Dermis microvascular lymphatic vessel endothelial cell (primary cell): ENCODE measurements around the gene ATAD3B. TPM values are rescaled to one million over a fixed set of nuclear protein-coding genes. Genes with fewer than 3 reads are reported as not detected.
"Not testable (repeated sequence)": the region's sequence is repeated elsewhere in the genome, so short reads cannot be mapped to it uniquely, and the experiment has no call there.

Source experiments
- DNase-seq, 2 donors: peaks; one replicate each; pipeline versions ENCODE4 v3.0.0 to v3.0.0-alpha.2; 2010; ENCODE audit warnings: low read depth in 2 of 2
- total RNA-seq: library from RNA; depleted of rRNA; stranded (reverse); fragments of >200 nt; gene quantifications from 2 replicates; pipeline ENCODE4 v1.2.1, GENCODE V29; 2014

The ATAD3B gene
- total RNA-seq, 1 donor from 2014 or later: 16.6 TPM

DNA sequence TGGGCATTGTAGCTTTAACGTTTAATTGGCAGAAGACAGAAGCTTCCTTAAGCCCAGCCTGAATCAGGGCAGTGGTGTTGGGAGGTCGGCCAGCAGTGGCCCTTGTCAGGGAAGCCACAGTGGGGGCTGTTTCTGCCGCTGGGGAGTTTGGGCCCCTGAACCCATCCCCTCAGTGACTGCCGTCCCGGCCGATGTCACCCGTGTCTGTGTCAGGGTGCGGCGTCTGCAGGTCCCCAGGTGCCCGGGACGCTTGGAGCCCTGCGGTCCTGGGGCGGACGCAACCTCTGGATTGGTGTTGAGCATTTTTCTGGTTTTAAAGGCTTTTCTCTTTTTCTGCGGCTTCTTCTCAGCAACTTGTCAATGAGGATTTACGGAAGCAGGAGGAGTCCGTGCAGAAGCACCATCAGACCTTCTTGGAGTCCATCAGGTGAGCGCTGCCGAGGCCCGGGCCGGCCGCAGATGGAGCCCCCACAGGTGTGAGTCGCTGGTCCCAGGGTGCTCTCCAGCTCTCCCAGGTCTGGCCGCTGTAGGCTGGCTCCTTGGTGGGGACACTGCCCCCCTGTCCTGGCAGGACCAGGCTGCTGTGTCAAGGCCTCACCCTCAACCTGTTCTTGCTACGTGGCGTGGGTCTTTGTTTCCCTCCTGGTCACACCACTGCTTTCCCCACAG, 19.7 kb upstream of the ATAD3B start:
- no peak for DNase-seq

- not testable (repeated sequence) for DNase-seq
Measured at GRCh38 chr1:1452365-1452739, 19.2 kb upstream of the ATAD3B start.

GRCh38 chr1:1452882-1453281, 18.7 kb upstream of the ATAD3B start:
- no peak for DNase-seq

- DNase-seq: not testable (repeated sequence)
Measured at GRCh38 chr1:1454286-1455056, 17.1 kb upstream of the ATAD3B start.

- no peak for DNase-seq
Measured at GRCh38 chr1:1455366-1455884, 16.1 kb upstream of the ATAD3B start.

DNA sequence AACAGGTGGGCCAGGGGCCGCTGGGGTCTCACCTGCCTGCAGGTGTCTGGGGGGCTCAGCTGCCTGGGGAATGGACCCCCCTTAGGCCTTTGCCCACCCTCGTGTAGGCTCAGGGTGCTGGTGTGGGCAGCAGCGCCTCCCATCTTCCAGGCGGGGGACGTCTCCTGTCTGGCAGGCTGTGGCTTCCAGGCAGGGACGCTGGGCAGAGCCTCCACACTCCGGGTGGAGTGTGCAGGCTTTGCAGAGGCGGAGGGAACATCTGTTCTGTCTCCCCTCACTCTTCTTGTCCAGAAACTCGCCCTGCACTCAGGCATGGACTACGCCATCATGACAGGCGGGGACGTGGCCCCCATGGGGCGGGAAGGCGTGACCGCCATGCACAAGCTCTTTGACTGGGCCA, 15.6 kb upstream of the ATAD3B start:
- not testable (repeated sequence) for DNase-seq

- not testable (repeated sequence) for DNase-seq
Measured at GRCh38 chr1:1456683-1457255, 14.8 kb upstream of the ATAD3B start.

DNA sequence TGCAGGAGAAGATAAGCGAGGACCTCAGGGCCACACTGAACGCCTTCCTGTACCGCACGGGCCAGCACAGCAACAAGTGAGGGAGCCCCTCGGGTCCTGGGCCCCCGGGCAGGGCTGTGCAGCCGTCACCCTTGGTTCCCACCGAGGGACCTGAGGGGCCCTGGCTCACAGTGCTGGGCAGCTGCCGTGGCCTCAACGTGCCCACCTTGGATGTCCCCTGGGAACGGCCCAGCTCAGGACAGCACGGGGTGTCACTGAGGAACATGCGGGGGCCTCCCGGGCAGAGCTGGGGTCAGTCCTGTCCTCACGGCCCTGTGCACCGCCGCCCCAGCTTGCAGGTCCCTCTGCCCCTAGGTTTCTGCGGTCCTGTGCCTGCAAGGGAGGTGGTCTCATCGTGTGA, 12.4 kb upstream of the ATAD3B start:
- DNase-seq: not testable (repeated sequence)

- DNase-seq: not testable (repeated sequence)
Measured at GRCh38 chr1:1459711-1460110, 11.9 kb upstream of the ATAD3B start.

GRCh38 chr1:1460540-1461130, 10.9 kb upstream of the ATAD3B start:
- no peak for DNase-seq

DNA sequence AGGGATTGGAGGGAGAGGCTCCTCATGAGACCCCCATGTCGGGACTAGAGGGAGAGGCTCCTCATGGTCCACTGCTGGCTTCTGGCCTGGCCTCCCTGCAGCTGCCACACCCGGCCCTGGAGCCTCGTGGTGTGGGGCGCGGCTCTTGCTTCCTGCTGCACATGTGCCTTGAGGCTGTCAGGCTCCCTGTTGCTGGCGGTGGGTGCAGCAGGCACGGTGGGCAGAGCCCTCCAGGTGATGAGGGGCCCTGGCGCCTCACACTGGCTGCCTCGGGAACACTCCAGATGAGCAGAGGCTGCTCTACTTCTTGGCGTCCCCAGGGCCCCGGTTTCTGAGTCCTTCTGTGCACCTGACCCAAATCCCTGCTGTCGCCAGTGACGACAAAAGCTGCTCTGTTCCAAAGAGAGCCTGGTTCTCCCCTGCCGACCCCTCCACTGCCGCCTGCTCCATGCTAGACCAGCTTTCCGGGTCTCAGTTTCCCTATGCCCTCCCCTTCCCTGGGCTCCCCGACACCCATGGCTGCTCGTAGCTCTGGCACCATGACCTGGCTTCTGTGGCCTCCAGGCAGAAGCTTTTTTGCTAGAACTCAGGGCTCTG, 9.7 kb upstream of the ATAD3B start:
- DNase-seq: no peak

DNA sequence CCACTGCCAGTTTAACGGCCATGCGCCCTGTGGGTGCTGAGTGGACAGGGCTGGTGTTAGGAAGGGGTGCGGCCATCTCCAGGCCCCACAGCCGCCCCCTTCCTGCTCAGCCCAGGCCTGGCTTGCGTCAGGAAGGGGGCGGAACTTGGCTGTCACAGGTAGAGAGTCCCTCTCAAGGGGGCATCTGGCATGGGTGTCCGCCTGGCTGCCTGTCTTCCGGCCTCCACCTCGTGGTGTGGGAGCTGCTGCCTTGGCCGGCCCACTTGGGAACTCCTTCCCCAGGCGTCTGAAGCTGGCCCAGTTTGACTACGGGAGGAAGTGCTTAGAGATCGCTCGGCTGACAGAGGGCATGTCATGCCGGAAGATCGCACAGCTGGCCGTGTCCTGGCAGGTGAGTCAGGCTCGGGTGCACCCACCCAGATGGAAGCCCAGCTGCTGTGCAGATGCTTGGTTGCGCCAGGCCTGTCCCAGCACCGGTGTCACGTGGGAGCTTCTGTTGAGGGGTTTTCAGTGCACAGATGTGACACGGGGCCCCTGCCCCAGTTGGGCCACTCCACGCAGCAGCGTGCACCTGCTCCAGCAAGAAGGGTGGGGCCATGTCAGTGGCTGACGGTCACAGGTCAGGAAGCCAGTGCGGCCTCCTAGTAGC, 9.1 kb upstream of the ATAD3B start:
- DNase-seq: peak; percentile 7 to 20

- DNase-seq: no peak
Measured at GRCh38 chr1:1463312-1463711, 8.3 kb upstream of the ATAD3B start.

DNA sequence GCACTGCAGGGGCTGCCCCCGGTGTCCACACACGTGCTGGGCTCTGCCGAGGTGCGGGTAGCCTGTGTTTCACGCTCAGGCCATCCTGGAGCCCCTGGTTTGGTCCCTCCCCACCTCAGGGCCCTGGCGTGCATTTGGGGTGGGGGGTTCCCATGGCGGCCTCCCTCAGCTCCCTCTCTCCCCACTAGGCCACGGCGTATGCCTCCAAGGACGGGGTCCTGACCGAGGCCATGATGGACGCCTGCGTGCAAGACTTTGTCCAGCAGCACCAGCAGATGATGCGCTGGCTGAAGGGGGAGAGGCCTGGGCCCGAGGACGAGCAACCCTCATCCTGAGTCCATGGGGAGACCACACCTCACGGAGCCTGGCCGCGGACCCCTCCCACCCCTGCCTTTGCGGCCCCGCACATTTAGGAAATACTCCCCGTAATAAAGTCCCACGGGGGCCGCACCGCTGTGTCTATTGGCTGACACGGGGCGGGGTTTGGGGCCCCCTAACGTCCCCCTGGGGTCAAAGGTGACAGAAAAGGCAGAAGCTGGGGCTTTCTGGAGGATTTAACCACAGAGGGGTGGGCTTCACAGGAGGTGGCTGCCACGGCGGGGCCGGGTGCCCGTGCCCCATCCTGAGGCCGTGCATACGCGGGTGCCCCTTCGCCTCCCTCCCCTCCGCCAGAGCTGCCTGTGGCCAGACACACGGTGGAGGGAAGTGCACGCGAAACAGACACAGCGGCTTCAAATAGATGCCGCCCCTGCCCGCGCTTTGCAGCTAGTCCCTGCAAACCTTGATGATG, 3.2 kb upstream of the ATAD3B start:
- DNase-seq: not testable (repeated sequence)

DNA sequence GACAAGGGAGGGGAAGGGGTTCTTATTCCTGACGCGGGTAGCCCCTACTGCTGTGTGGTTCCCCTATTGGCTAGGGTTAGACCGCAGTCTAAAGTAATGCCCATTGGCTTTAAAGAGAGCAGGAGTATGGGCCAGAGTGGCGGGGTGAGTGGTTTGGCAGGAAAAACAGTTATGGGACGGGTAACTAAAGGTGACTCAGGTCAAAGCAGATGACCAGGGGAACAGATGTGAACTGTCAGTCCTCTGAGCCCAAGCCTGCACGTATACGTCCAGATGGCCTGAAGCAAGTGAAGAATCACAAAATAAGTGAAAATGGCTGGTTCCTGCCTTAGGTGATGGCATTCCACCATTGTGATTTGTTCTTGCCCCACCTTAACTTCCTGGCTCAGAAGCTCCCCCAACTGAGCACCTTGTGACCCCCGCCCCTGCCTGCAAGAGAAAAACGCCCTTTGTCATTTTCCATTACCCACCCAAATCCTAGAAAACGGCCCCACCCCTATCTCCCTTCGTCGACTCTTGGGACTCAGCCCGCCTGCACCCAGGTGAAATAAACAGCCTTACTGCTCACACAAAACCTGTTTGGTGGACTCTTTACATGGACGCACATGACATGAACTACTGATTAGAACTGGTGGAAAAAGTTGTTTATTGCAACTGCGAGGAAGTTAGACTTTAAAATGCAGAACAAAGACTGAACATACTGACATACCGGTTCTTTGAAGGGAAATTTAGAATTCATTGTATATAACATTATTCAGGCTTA, 758 bp upstream of the ATAD3B start:
- DNase-seq: no peak

- DNase-seq: peak in 1 of 2 donors; percentile 6
Measured at GRCh38 chr1:1472053-1472876, 700 bp downstream of the ATAD3B start.

DNA sequence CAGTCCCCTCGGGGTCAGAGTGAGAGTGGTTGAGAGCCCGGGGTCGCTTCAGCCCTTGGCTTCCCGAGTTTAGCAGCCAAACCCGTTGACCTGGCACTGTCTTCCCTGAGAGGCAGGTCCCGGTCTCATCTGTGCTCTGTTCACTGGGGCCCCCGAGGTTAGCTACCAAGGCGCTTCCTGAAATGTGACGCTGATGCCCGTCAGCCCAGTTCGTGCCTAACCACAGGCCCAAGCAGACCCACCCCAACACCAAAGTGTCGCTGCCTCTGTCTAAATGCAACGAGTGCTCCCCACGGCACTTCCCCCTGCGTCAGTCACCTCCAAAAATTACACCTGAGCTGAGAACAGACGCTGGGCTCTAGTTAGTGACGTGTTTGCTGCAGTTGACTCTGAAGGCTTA, 4.4 kb downstream of the ATAD3B start:
- not testable (repeated sequence) for DNase-seq

- DNase-seq: no peak
Measured at GRCh38 chr1:1477206-1477605, 5.6 kb downstream of the ATAD3B start.
